GM12875 (cell line): Measurements from ENCODE around the gene PLCD4.

Experiments used
- H3K4me3 ChIP-seq: one replicate; pipeline ENCODE4 v1.5.1; 2011; ENCODE audit warnings: low read depth, low read length, control low read depth
- TF ChIP-seq, protein P1 (sequence below): IDR thresholded peaks from 2 replicates; pipeline ENCODE4 v1.5.1; 2011; ENCODE audit warnings: low read depth, mild to moderate bottlenecking, control low read depth, inconsistent platforms, low read length, moderate library complexity, borderline replicate concordance; ENCODE audit not compliant: insufficient read depth

Gene PLCD4

DNA sequence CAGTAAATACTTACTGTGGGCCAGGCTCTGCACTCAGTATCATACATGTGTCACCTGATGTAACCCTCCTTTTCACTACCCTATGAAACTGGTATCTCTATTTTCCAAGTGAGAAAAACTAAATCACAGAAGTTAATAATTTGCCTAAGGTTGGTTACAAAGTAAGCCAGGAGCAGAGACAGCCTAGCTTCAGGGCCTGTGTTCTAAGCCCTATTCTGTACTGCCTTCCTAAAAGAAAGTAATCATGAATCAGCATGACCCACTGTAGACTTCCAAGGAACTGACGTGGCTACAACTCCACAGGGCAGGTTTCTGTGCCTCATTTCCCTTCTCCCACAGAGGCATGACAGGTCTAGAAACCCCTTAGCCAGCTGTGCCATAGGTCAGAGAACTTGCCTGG lies 37.4 kb downstream of the PLCD4 start:
- H3K4me3 ChIP-seq: no peak overlapping the region
- TF ChIP-seq, protein P1, sequence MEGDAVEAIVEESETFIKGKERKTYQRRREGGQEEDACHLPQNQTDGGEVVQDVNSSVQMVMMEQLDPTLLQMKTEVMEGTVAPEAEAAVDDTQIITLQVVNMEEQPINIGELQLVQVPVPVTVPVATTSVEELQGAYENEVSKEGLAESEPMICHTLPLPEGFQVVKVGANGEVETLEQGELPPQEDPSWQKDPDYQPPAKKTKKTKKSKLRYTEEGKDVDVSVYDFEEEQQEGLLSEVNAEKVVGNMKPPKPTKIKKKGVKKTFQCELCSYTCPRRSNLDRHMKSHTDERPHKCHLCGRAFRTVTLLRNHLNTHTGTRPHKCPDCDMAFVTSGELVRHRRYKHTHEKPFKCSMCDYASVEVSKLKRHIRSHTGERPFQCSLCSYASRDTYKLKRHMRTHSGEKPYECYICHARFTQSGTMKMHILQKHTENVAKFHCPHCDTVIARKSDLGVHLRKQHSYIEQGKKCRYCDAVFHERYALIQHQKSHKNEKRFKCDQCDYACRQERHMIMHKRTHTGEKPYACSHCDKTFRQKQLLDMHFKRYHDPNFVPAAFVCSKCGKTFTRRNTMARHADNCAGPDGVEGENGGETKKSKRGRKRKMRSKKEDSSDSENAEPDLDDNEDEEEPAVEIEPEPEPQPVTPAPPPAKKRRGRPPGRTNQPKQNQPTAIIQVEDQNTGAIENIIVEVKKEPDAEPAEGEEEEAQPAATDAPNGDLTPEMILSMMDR: no peak

DNA sequence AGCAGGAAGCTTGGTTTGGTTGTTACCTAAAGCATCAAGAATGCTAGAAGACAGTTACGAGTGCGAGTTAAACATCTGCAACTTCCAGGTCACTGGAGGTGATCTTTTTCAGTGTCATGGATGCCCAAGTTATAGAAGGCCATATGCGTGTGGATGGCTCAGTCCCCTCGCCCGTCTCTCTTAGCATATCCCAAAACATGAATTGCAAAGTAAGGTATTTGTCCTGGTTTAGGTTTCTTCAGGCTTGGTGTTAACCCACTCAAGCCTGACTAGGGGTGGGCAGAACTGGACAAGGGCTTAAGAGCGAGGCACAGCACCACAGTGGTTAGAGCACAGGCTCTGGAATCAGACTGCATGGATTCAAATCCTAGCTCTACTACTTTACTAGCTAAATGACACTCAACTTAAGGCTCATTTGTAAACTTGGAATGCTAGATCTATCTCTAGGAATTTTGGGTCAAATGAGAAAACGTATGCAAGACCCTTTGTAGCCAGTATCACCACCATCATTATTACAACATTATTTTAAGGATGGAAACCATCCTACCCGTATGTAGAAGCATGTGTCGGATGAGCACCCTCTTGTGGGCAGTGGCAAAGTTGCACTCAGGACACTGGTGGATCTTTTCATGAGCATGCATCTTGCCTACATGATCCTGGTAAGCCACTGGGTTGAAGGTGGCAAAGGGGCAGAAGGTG lies 40.5 kb downstream of the PLCD4 start:
- H3K4me3 ChIP-seq: no peak overlapping the region
- TF ChIP-seq, protein P1: peak; percentile 86

DNA sequence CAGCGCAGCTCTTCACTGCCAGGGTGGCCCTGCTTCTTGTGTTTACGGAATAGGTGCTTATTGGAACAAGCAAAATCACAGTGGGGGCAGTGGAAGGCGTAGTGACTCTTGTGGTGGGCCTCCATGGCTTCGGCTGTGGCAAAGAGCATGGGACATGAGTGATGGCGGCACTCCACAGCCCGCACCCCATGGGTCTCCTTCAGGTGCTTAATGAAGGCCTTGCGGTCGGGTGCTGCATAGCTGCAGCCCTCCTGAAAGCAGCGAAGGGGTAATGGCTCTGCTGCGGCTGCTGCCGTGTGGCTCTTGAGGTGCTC lies 41.0 kb downstream of the PLCD4 start:
- TF ChIP-seq, protein P1: no peak

DNA sequence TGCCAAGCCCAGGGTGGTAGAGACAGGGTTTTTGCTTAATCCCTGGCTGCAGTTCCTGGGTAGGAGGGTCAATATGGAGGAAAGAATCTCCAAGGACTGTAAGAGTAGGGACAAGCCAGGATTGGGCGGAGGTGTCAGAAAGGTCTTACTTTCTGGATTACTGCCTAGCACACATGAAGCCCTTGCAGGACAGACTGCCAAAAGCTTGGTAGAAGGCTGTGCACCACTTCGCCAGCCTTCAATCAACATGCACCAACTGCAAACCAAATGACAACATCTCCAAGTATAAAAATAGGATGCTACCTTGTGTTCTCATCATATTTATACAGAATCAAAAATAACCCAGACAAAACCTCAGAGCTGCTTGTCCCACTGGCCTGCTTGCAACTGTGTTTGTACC lies 48.1 kb downstream of the PLCD4 start:
- TF ChIP-seq, protein P1: no peak
- no peak overlapping the region for H3K4me3 ChIP-seq

More for the DNA sequence above, 41.0 kb downstream of the PLCD4 start:
- H3K4me3 ChIP-seq: no peak overlapping the region

DNA sequence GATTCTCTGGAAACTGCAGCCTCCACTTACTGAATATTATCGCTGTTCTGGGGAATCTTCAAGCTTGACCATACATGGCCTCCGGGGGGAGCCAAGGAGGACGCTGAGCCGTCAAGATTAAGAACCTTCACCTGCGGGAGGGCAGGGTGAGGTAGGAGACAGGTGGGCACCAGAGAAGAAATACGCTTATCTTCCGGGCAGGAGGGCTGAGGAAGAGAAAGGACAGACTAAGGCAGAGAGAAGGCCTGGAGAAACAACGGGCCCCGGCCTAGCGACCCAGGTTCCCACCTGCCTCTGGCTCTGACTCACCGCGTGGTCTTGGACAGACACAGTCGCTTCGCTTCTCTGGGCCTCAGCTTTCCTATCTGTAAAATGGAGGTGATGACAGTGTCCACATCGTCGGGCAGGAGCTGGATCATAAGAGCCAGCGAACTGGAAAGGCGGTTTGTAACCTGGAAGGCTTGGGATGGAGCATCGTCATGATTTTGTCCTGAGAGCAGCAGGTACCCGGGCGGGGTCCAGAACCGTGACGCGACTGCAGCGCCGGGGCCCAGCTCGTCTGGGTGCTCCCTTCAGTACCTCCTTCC lies 51.1 kb downstream of the PLCD4 start:
- TF ChIP-seq, protein P1: peak; percentile 71
- peak overlapping the region; percentile 77 for H3K4me3 ChIP-seq

DNA sequence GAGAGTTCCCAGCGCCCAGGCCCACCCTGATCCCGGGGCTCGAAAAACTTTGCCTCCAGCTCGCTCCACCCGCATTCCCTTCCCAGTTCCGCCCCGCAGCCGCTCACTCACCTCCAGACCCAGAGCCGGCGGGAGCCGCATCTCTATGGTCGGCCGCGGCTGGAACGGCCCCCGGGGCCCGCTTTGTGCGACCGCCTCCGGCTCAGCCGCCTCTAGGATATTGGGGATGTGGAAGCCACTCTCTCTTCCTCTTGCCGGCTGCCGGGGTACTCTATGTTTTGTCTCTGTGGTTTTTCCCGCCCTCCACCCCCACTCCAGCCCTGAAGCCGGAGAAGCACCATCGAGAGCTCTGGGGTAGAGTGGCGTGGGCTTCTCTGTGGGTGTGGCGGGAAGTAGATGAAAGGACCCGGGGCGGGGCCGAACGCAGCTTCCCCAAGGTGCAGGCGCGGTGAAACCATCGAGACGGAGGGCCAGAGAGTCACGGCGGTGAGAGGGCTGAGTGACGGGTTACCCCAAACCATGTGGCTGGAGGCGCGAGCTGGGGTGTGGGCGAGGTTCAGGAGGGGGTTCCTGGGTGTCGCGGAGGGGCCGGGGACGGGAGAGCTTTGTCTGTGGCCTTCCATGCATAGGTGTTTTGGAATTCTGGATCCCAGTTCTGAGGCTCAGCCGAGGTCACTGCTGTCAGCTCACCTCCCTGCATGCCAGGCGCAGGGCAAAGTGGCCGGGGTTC lies 51.7 kb downstream of the PLCD4 start, which contains the start of the genes BCS1L and ZNF142:
BCS1L (plus strand) TSS at position 426 of the 730 bp plus-strand sequence. CDS start 1,305 bp downstream, outside the sequence.
ZNF142 (minus strand) TSS at position 366 of the 730 bp plus-strand sequence. CDS start 3,194 bp downstream, outside the sequence.
- H3K4me3 ChIP-seq: peak within 1 kb of the TSS; percentile 77
- TF ChIP-seq, protein P1: no peak
